Measurements from ENCODE around the gene TNFRSF19.
"Not testable (repeated sequence)": the region's sequence is repeated elsewhere in the genome, so short reads cannot be mapped to it uniquely, and the experiment has no call there.

TNFRSF19 gene

GRCh38 chr13:23571431-23571830 lies 1.2 kb downstream of the TNFRSF19 start:
- no peak for DNase-seq

GRCh38 chr13:23572836-23573235 lies 2.6 kb downstream of the TNFRSF19 start:
- DNase-seq, result no peak

- DNase-seq, result no peak
Observed at GRCh38 chr13:23574421-23575145, 4.4 kb downstream of the TNFRSF19 start.

GRCh38 chr13:23575632-23576031 lies 5.4 kb downstream of the TNFRSF19 start:
- DNase-seq, result no peak

- peak; percentile 65 for DNase-seq
Observed at GRCh38 chr13:23578411-23579071, 8.3 kb downstream of the TNFRSF19 start.

- DNase-seq, result peak; percentile 92
Observed at GRCh38 chr13:23579072-23579895, 9.1 kb downstream of the TNFRSF19 start.

GRCh38 chr13:23579896-23580683 lies 9.9 kb downstream of the TNFRSF19 start:
- no peak for DNase-seq

GRCh38 chr13:23580684-23581060 lies 10.5 kb downstream of the TNFRSF19 start:
- DNase-seq, result no peak

- no peak for DNase-seq
Observed at GRCh38 chr13:23583491-23583890, 13.3 kb downstream of the TNFRSF19 start.

- DNase-seq, result no peak
Observed at GRCh38 chr13:23584275-23584674, 14.1 kb downstream of the TNFRSF19 start.

GRCh38 chr13:23586336-23586735 lies 16.1 kb downstream of the TNFRSF19 start:
- no peak for DNase-seq

GRCh38 chr13:23588666-23589065 lies 18.5 kb downstream of the TNFRSF19 start:
- DNase-seq, result no peak

GRCh38 chr13:23592596-23592995 lies 22.4 kb downstream of the TNFRSF19 start:
- no peak for DNase-seq

GRCh38 chr13:23593148-23593547 lies 22.9 kb downstream of the TNFRSF19 start:
- DNase-seq, result no peak

GRCh38 chr13:23594290-23594689 lies 24.1 kb downstream of the TNFRSF19 start:
- not testable (repeated sequence) for DNase-seq

GRCh38 chr13:23598369-23598768 lies 28.2 kb downstream of the TNFRSF19 start:
- no peak for DNase-seq

GRCh38 chr13:23599083-23599925 lies 29.1 kb downstream of the TNFRSF19 start:
- no peak for DNase-seq

- no peak for DNase-seq
Observed at GRCh38 chr13:23600100-23600499, 29.9 kb downstream of the TNFRSF19 start.

GRCh38 chr13:23600534-23600933 lies 30.3 kb downstream of the TNFRSF19 start:
- DNase-seq, result no peak

GRCh38 chr13:23605831-23606230 lies 35.6 kb downstream of the TNFRSF19 start:
- DNase-seq, result no peak

- DNase-seq, result no peak
Observed at GRCh38 chr13:23608138-23608537, 37.9 kb downstream of the TNFRSF19 start.
